Kidney tubule cell (primary cell): ENCODE data around the gene INO80C.

Source experiments
- DNase-seq: peaks from one replicate; pipeline ENCODE4 v3.0.0-alpha.2; 2018; ENCODE audit warnings: low spot score

Gene INO80C

GRCh38 chr18:35513181-35513936, 15.6 kb upstream of the INO80C start:
- peak; percentile 84 for DNase-seq

GRCh38 chr18:35512761-35513160, 15.0 kb upstream of the INO80C start:
- DNase-seq = no peak

GRCh38 chr18:35511833-35512232, 14.1 kb upstream of the INO80C start:
- DNase-seq = no peak

GRCh38 chr18:35511428-35511827, 13.7 kb upstream of the INO80C start:
- DNase-seq = no peak

- no peak for DNase-seq
Measured at GRCh38 chr18:35510076-35510651, 12.4 kb upstream of the INO80C start.

GRCh38 chr18:35508746-35509338, 11.1 kb upstream of the INO80C start:
- DNase-seq = no peak

GRCh38 chr18:35508030-35508429, 10.3 kb upstream of the INO80C start:
- no peak for DNase-seq

- no peak for DNase-seq
Measured at GRCh38 chr18:35507623-35508022, 9.9 kb upstream of the INO80C start.

- DNase-seq = no peak
Measured at GRCh38 chr18:35507192-35507591, 9.4 kb upstream of the INO80C start.

GRCh38 chr18:35506024-35506712, 8.4 kb upstream of the INO80C start:
- DNase-seq = no peak

- no peak for DNase-seq
Measured at GRCh38 chr18:35504996-35505395, 7.2 kb upstream of the INO80C start.

- no peak for DNase-seq
Measured at GRCh38 chr18:35502052-35502451, 4.3 kb upstream of the INO80C start.

GRCh38 chr18:35501369-35501768, 3.6 kb upstream of the INO80C start:
- DNase-seq = no peak

GRCh38 chr18:35500113-35500512, 2.4 kb upstream of the INO80C start:
- DNase-seq = no peak

GRCh38 chr18:35497027-35497369, 762 bp downstream of the INO80C start:
- DNase-seq = no peak

GRCh38 chr18:35495536-35496314, 2.0 kb downstream of the INO80C start:
- DNase-seq = no peak

- DNase-seq = no peak
Measured at GRCh38 chr18:35494251-35495220, 3.2 kb downstream of the INO80C start.

GRCh38 chr18:35491700-35492077, 6.1 kb downstream of the INO80C start:
- DNase-seq = no peak

- no peak for DNase-seq
Measured at GRCh38 chr18:35490894-35491699, 6.7 kb downstream of the INO80C start.

- no peak for DNase-seq
Measured at GRCh38 chr18:35489913-35490490, 7.8 kb downstream of the INO80C start.
